ENCODE measurements around the gene FBXL19.

Gene FBXL19

GRCh38 chr16:30983898-30984610 is 60.7 kb downstream of the FBXL19 start:
- no peak for TF ChIP-seq CTCF (IDR thresholded peaks at IDR 0.05; ENCODE audit: low read length, missing control alignments)
- no peak for DNase-seq (ENCODE audit: low read depth)
- H3K4me3 ChIP-seq (replicated peaks; ENCODE audit: low read depth, low read length): no peak overlapping the region

- DNase-seq (ENCODE audit: low read depth): peak; percentile 80
- peak within 1 kb of the TSS; percentile 47 for H3K4me3 ChIP-seq (replicated peaks; ENCODE audit: low read depth, low read length)
- TF ChIP-seq CTCF (IDR thresholded peaks at IDR 0.05; ENCODE audit: low read length, missing control alignments): peak; percentile 88
Measured at GRCh38 chr16:30984669-30985400, 61.5 kb downstream of the FBXL19 start, which contains the start of gene HSD3B7. Gene HSD3B7 (plus strand): TSS chr16:30985207. CDS start chr16:30985659, 452 bp downstream.

GRCh38 chr16:30985401-30986128 is 62.2 kb downstream of the FBXL19 start:
- no peak for TF ChIP-seq CTCF (IDR thresholded peaks at IDR 0.05; ENCODE audit: low read length, missing control alignments)
- peak overlapping the region; percentile 47 for H3K4me3 ChIP-seq (replicated peaks; ENCODE audit: low read depth, low read length)
- no peak for DNase-seq (ENCODE audit: low read depth)

GRCh38 chr16:30986129-30986991 is 63.0 kb downstream of the FBXL19 start:
- TF ChIP-seq CTCF (IDR thresholded peaks at IDR 0.05; ENCODE audit: low read length, missing control alignments): no peak
- H3K4me3 ChIP-seq (replicated peaks; ENCODE audit: low read depth, low read length): no peak overlapping the region
- no peak for DNase-seq (ENCODE audit: low read depth)

- DNase-seq (ENCODE audit: low read depth): no peak
- no peak for TF ChIP-seq CTCF (IDR thresholded peaks at IDR 0.05; ENCODE audit: low read length, missing control alignments)
Measured at GRCh38 chr16:30987581-30988190, 64.3 kb downstream of the FBXL19 start.

More at GRCh38 chr16:30987581-30988190, 64.3 kb downstream of the FBXL19 start:
- H3K4me3 ChIP-seq (replicated peaks; ENCODE audit: low read depth, low read length): no peak overlapping the region
